Osteoblast (primary cell): ENCODE results near the gene ZFP91. TPM values are rescaled to one million over a fixed set of nuclear protein-coding genes. Genes with fewer than 3 reads are reported as not detected.

Experiments used
- DNase-seq: peaks from one replicate; pipeline ENCODE4 v3.0.0; 2011; ENCODE audit warnings: low spot score, mixed read lengths; ENCODE audit not compliant: insufficient read length; ENCODE audit errors: missing footprints
- H2AFZ ChIP-seq: 2 replicates; pipeline ENCODE4 v1.6.0; 2011; ENCODE audit warnings: mild to moderate bottlenecking, low read length
- H3K27ac ChIP-seq: 2 replicates; pipeline ENCODE4 v1.5.1; 2011; ENCODE audit warnings: mild to moderate bottlenecking, low read depth, low read length, moderate library complexity
- H3K27me3 ChIP-seq: 2 replicates; pipeline ENCODE4 v1.6.0; 2012; ENCODE audit warnings: mild to moderate bottlenecking, control low read depth, inconsistent platforms, low read length, moderate library complexity; ENCODE audit not compliant: insufficient read depth
- H3K36me3 ChIP-seq: 2 replicates; pipeline ENCODE4 v1.5.1; 2011; ENCODE audit warnings: mild to moderate bottlenecking, low read length, control low read depth, moderate library complexity; ENCODE audit not compliant: insufficient read depth
- H3K4me1 ChIP-seq: 2 replicates; pipeline ENCODE4 v1.5.1; 2011; ENCODE audit warnings: mild to moderate bottlenecking, low read length, control low read depth, moderate library complexity; ENCODE audit not compliant: insufficient read depth
- H3K4me2 ChIP-seq: 2 replicates; pipeline ENCODE4 v1.6.0; 2011; ENCODE audit warnings: mild to moderate bottlenecking, low read length; ENCODE audit not compliant: insufficient read depth
- H3K4me3 ChIP-seq: fragments of 200-600 bp; sonication (generic); 3 replicates; pipeline ENCODE4 v1.5.1; 2012; ENCODE audit warnings: mild to moderate bottlenecking, low read length, inconsistent platforms; ENCODE audit not compliant: insufficient read depth
- H3K79me2 ChIP-seq: 2 replicates; pipeline ENCODE4 v1.6.0; 2012; ENCODE audit warnings: mild to moderate bottlenecking, low read length, control low read depth, inconsistent platforms; ENCODE audit not compliant: insufficient read depth
- H3K9me3 ChIP-seq: 2 replicates; pipeline ENCODE4 v1.5.1; 2011; ENCODE audit warnings: low read depth, low read length, control low read depth
- H4K20me1 ChIP-seq: 2 replicates; pipeline ENCODE4 v1.6.0; 2012; ENCODE audit warnings: mild to moderate bottlenecking, low read length, control low read depth; ENCODE audit not compliant: insufficient read depth
- total RNA-seq: library from RNA; depleted of rRNA; stranded (reverse); fragments of >200 nt; gene quantifications from 2 replicates; pipeline ENCODE4 v1.2.3, GENCODE V29; 2012
- TF ChIP-seq, protein P1 (sequence below): IDR thresholded peaks from 2 replicates; pipeline ENCODE4 v1.5.1; 2011; ENCODE audit warnings: mild to moderate bottlenecking, low read depth, low read length, moderate library complexity; ENCODE audit errors: extremely low read depth

Gene ZFP91, protein sequence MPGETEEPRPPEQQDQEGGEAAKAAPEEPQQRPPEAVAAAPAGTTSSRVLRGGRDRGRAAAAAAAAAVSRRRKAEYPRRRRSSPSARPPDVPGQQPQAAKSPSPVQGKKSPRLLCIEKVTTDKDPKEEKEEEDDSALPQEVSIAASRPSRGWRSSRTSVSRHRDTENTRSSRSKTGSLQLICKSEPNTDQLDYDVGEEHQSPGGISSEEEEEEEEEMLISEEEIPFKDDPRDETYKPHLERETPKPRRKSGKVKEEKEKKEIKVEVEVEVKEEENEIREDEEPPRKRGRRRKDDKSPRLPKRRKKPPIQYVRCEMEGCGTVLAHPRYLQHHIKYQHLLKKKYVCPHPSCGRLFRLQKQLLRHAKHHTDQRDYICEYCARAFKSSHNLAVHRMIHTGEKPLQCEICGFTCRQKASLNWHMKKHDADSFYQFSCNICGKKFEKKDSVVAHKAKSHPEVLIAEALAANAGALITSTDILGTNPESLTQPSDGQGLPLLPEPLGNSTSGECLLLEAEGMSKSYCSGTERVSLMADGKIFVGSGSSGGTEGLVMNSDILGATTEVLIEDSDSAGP
- total RNA-seq, result 61.2 and 62.5 TPM in 2 replicates

DNA sequence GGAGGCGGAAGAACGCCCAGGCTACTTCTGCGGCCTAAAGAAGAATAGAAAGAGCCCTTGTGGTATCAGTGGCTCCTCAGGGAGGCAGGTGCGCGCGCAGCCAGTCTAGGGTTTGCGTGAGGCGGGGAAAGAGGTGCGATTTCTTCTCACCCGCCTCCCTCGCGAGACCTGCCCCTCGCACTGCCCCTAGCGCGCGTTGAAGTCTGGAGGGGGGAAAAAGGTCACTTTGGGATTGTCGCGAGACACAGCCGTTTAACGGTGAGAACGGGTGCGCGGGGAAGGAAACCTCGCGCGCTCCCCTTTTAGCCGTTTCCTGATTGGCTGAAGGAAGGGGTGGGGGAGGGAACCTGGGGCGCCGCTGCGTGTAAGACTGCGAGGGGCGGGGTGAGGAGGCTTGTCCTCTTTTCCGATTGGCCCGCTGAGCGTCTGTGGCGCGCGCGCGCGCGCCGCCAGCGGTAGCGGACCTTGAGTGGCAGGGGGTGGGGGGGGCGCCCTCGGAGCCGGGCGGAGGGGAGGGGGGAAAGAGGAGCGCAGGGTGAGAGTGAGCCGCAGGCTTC, at the start of gene ZFP91:
Gene ZFP91 (plus strand): TSS at position 429 of the 557 bp plus-strand sequence. CDS start 219 bp downstream, outside the sequence.
- Histone ChIP-seq H3K27me3 (no peaks in the 10 kb centered on the region), H3K36me3 (peaks cover 7% of the 10 kb centered on the region), H4K20me1 (peaks cover 3% of the 10 kb centered on the region), H3K79me2 (peaks cover 52% of the 10 kb centered on the region), H3K9me3 (no peaks in the 10 kb centered on the region), H3K27ac (peak within 1 kb of the TSS; percentile 100), H3K4me3 (peak within 1 kb of the TSS; percentile 89), H3K4me2 (peak within 1 kb of the TSS; percentile 98), H2AFZ (peak within 1 kb of the TSS; percentile 94), H3K4me1 (peaks cover 51% of the 10 kb centered on the region)
- TF ChIP-seq, protein P1, sequence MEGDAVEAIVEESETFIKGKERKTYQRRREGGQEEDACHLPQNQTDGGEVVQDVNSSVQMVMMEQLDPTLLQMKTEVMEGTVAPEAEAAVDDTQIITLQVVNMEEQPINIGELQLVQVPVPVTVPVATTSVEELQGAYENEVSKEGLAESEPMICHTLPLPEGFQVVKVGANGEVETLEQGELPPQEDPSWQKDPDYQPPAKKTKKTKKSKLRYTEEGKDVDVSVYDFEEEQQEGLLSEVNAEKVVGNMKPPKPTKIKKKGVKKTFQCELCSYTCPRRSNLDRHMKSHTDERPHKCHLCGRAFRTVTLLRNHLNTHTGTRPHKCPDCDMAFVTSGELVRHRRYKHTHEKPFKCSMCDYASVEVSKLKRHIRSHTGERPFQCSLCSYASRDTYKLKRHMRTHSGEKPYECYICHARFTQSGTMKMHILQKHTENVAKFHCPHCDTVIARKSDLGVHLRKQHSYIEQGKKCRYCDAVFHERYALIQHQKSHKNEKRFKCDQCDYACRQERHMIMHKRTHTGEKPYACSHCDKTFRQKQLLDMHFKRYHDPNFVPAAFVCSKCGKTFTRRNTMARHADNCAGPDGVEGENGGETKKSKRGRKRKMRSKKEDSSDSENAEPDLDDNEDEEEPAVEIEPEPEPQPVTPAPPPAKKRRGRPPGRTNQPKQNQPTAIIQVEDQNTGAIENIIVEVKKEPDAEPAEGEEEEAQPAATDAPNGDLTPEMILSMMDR, result no peak
- DNase-seq, result peak; percentile 96

DNA sequence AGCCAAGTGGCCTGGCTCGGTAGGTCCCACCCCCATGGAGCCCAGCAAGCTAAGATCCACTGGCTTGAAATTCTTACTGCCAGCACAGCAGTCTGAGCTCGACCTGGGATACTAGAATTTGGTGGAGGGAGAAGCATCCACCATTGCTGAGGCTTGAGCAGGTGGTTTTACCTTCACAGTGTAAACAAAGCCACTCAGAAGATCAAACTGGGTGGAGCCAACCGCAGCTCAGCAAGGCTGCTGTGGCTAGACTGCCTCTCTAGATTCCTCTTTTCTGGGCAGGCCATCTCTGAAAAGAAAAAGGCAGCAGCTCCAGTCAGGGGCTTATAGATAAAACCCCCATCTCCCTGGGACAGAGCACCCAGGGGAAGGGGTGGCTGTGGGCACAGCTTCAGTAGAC, 48.6 kb upstream of the ZFP91 start:
- Histone ChIP-seq H2AFZ (no peak overlapping the region), H3K9me3 (no peaks in the 10 kb centered on the region), H3K4me1 (no peaks in the 10 kb centered on the region), H3K79me2 (no peaks in the 10 kb centered on the region), H3K27ac (no peak overlapping the region), H3K36me3 (peaks cover 11% of the 10 kb centered on the region), H3K4me3 (no peak overlapping the region), H3K4me2 (no peak overlapping the region), H4K20me1 (no peaks in the 10 kb centered on the region), H3K27me3 (no peaks in the 10 kb centered on the region)
- DNase-seq, result no peak
- TF ChIP-seq, protein P1, result no peak

DNA sequence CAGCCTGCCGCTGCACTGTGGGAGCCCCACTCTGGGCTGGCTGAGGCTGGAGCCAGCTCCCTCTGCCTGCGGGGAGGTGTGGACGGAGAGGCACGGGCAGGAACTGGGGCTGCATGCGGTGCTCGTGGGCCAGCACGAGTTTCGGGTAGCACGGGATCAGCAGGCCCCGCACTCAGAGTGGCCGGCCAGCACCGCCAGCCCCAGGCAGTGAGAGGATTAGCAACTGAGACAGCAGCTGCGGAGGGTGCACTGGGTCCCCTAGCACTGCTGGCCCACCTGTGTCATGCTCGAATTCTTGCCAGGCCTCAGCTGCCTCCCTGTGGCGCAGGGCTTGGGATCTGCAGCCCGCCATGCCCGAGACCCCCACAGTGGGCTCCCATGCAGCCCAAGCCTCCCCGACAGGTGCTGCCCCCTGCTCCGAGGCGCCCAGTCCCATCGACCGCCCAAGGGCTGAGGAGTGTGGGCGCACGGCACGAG, 47.0 kb upstream of the ZFP91 start:
- H3K4me3 ChIP-seq, result no peak overlapping the region
- TF ChIP-seq, protein P1, result no peak
- H3K79me2 ChIP-seq, result no peaks in the 10 kb centered on the region
- H3K9me3 ChIP-seq, result no peaks in the 10 kb centered on the region
- no peaks in the 10 kb centered on the region for H4K20me1 ChIP-seq
- DNase-seq, result no peak
- H3K27me3 ChIP-seq, result no peaks in the 10 kb centered on the region
- H3K4me2 ChIP-seq, result no peak overlapping the region
- H3K36me3 ChIP-seq, result peaks cover 11% of the 10 kb centered on the region
- H3K27ac ChIP-seq, result no peak overlapping the region
- no peaks in the 10 kb centered on the region for H3K4me1 ChIP-seq
- no peak overlapping the region for H2AFZ ChIP-seq

DNA sequence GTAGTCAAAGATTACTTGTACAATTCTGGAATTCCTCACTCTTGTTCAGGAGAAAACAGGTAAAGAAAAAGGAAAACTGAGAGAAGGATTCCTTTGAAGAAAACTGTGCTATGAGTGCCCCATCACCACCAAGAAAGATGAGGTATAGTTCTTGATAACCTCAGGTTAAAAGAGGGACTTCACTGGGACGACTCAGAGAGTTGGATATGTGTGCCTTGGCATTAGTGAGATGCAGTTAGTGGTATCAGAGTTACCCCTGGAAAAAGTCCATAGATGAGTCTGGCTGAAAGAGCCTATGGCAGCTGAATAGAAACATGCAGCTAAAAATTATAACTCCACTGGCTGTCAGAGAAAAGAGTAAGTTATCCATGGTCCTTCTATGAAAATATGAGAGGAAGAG, 32.0 kb upstream of the ZFP91 start:
- Histone ChIP-seq H3K27me3 (no peaks in the 10 kb centered on the region), H3K4me2 (no peak overlapping the region), H3K4me1 (no peaks in the 10 kb centered on the region), H2AFZ (no peak overlapping the region), H4K20me1 (no peaks in the 10 kb centered on the region), H3K27ac (no peak overlapping the region), H3K4me3 (no peak overlapping the region), H3K9me3 (no peaks in the 10 kb centered on the region), H3K79me2 (no peaks in the 10 kb centered on the region), H3K36me3 (peaks cover 33% of the 10 kb centered on the region)
- TF ChIP-seq, protein P1, result no peak
- DNase-seq, result no peak
